ENCODE measurements around the gene KIF4A.

Gene KIF4A

GRCh38 chrX:70434914-70435586, 145.1 kb downstream of the KIF4A start:
- Histone ChIP-seq H3K4me2 (ENCODE audit: low read depth, low read length) (peak overlapping the region; percentile 55), H3K27ac (ENCODE audit: low read length) (peak overlapping the region; percentile 92), H3K4me1 (ENCODE audit: low read length) (peaks cover 39% of the 10 kb centered on the region), H4K20me1 (ENCODE audit: insufficient read depth, low read length) (no peaks in the 10 kb centered on the region), H3F3A (ENCODE audit: insufficient read depth, low read length) (peaks cover 30% of the 10 kb centered on the region), H3K36me3 (replicated peaks; ENCODE audit: insufficient read depth, low read length) (no peaks in the 10 kb centered on the region), H3K9me2 (replicated peaks; ENCODE audit: insufficient read depth, low read length) (no peaks in the 10 kb centered on the region), H3K27me3 (replicated peaks; ENCODE audit: insufficient read depth, low read length) (no peaks in the 10 kb centered on the region), H3K9ac (ENCODE audit: low read length) (peak overlapping the region; percentile 85), H3K9me3 (replicated peaks; ENCODE audit: insufficient read depth, low read length) (no peaks in the 10 kb centered on the region), H3K4me3 (ENCODE audit: low read length) (peak overlapping the region; percentile 79), H2AFZ (ENCODE audit: low read length) (peak overlapping the region; percentile 14; the same call in 1 of the 2 replicates), H3K79me2 (ENCODE audit: low read length) (no peaks in the 10 kb centered on the region)
- peak; percentile 75 for DNase-seq
- TF ChIP-seq EZH2 (optimal IDR thresholded peaks at IDR 0.05; ENCODE audit: low read depth, low read length) = no peak
- TF ChIP-seq EZH2phosphoT487 (IDR thresholded peaks at IDR 0.05; ENCODE audit: low read length) = no peak
- TF ChIP-seq CTCF (IDR thresholded peaks at IDR 0.05; ENCODE audit: low read length) = no peak

- peak overlapping the region; percentile 41; the same call in 1 of the 2 replicates for H3K27ac ChIP-seq (ENCODE audit: low read length)
- no peaks in the 10 kb centered on the region for H3K9me2 ChIP-seq (replicated peaks; ENCODE audit: insufficient read depth, low read length)
- no peaks in the 10 kb centered on the region for H3K9me3 ChIP-seq (replicated peaks; ENCODE audit: insufficient read depth, low read length)
- H3K36me3 ChIP-seq (replicated peaks; ENCODE audit: insufficient read depth, low read length) = no peaks in the 10 kb centered on the region
- H3K79me2 ChIP-seq (ENCODE audit: low read length) = no peaks in the 10 kb centered on the region
- no peak for TF ChIP-seq EZH2 (optimal IDR thresholded peaks at IDR 0.05; ENCODE audit: low read depth, low read length)
- TF ChIP-seq EZH2phosphoT487 (IDR thresholded peaks at IDR 0.05; ENCODE audit: low read length) = no peak
- TF ChIP-seq CTCF (IDR thresholded peaks at IDR 0.05; ENCODE audit: low read length) = no peak
- no peak for DNase-seq
- no peak overlapping the region for H3K4me3 ChIP-seq (ENCODE audit: low read length)
- no peak overlapping the region for H2AFZ ChIP-seq (ENCODE audit: low read length)
- H3K27me3 ChIP-seq (replicated peaks; ENCODE audit: insufficient read depth, low read length) = no peaks in the 10 kb centered on the region
- no peak overlapping the region for H3K9ac ChIP-seq (ENCODE audit: low read length)
- H3F3A ChIP-seq (ENCODE audit: insufficient read depth, low read length) = peaks cover 30% of the 10 kb centered on the region
- no peaks in the 10 kb centered on the region for H4K20me1 ChIP-seq (ENCODE audit: insufficient read depth, low read length)
- H3K4me2 ChIP-seq (ENCODE audit: low read depth, low read length) = peak overlapping the region; percentile 55; the same call in 1 of the 2 replicates
- peaks cover 39% of the 10 kb centered on the region for H3K4me1 ChIP-seq (ENCODE audit: low read length)
These were observed 146.4 kb downstream of the KIF4A start for GRCh38 chrX:70436343-70436742.

- Histone ChIP-seq H3K27ac (ENCODE audit: low read length) (peak overlapping the region; percentile 41; the same call in 1 of the 2 replicates), H3K4me3 (ENCODE audit: low read length) (no peak overlapping the region), H3K79me2 (ENCODE audit: low read length) (no peaks in the 10 kb centered on the region), H4K20me1 (ENCODE audit: insufficient read depth, low read length) (no peaks in the 10 kb centered on the region), H3K9ac (ENCODE audit: low read length) (no peak overlapping the region), H3K27me3 (replicated peaks; ENCODE audit: insufficient read depth, low read length) (no peaks in the 10 kb centered on the region), H3K4me2 (ENCODE audit: low read depth, low read length) (peak overlapping the region; percentile 44), H3K4me1 (ENCODE audit: low read length) (peaks cover 39% of the 10 kb centered on the region), H3K9me2 (replicated peaks; ENCODE audit: insufficient read depth, low read length) (no peaks in the 10 kb centered on the region), H3F3A (ENCODE audit: insufficient read depth, low read length) (peaks cover 30% of the 10 kb centered on the region), H3K9me3 (replicated peaks; ENCODE audit: insufficient read depth, low read length) (no peaks in the 10 kb centered on the region), H3K36me3 (replicated peaks; ENCODE audit: insufficient read depth, low read length) (no peaks in the 10 kb centered on the region), H2AFZ (ENCODE audit: low read length) (no peak overlapping the region)
- no peak for DNase-seq
- TF ChIP-seq CTCF (IDR thresholded peaks at IDR 0.05; ENCODE audit: low read length) (no peak), EZH2 (optimal IDR thresholded peaks at IDR 0.05; ENCODE audit: low read depth, low read length) (no peak), EZH2phosphoT487 (IDR thresholded peaks at IDR 0.05; ENCODE audit: low read length) (no peak)
These were observed 147.1 kb downstream of the KIF4A start for GRCh38 chrX:70437011-70437410.

Measured in MM.1S (cell line).